Activated CD4-positive, alpha-beta T cell treated with anti-CD3 and anti-CD28 coated beads, Interleukin-2, amount 50 U/mL, for 1 hour (primary cell): ENCODE data around the gene AP5Z1.

Experiments
- DNase-seq: peaks from one replicate; pipeline ENCODE4 v3.0.0-alpha.2; 2020

The AP5Z1 gene

GRCh38 chr7:4775250-4775847 lies at the start of gene AP5Z1:
Gene AP5Z1, plus strand, starts transcription at chr7:4775623. Its CDS starts 93 bp downstream, at chr7:4775716.
- peak; percentile 93 for DNase-seq

- no peak for DNase-seq
Measured at GRCh38 chr7:4725850-4726450, 49.5 kb upstream of the AP5Z1 start.

GRCh38 chr7:4726566-4726965 lies 48.9 kb upstream of the AP5Z1 start:
- no peak for DNase-seq

GRCh38 chr7:4727914-4728705 lies 47.3 kb upstream of the AP5Z1 start:
- DNase-seq, result no peak

- DNase-seq, result no peak
Measured at GRCh38 chr7:4729266-4729665, 46.2 kb upstream of the AP5Z1 start.

GRCh38 chr7:4730276-4730675 lies 45.1 kb upstream of the AP5Z1 start:
- DNase-seq, result no peak

- DNase-seq, result no peak
Measured at GRCh38 chr7:4730971-4731370, 44.5 kb upstream of the AP5Z1 start.

GRCh38 chr7:4731803-4732202 lies 43.6 kb upstream of the AP5Z1 start:
- DNase-seq, result no peak

- peak; percentile 21 for DNase-seq
Measured at GRCh38 chr7:4733936-4734528, 41.4 kb upstream of the AP5Z1 start.

GRCh38 chr7:4734587-4735345 lies 40.7 kb upstream of the AP5Z1 start:
- DNase-seq, result no peak

- DNase-seq, result no peak
Measured at GRCh38 chr7:4737300-4737699, 38.1 kb upstream of the AP5Z1 start.

GRCh38 chr7:4738711-4739527 lies 36.5 kb upstream of the AP5Z1 start:
- DNase-seq, result peak; percentile 36

GRCh38 chr7:4739528-4739992 lies 35.9 kb upstream of the AP5Z1 start:
- DNase-seq, result peak; percentile 63

GRCh38 chr7:4740796-4741195 lies 34.6 kb upstream of the AP5Z1 start:
- no peak for DNase-seq

GRCh38 chr7:4742051-4742573 lies 33.3 kb upstream of the AP5Z1 start:
- DNase-seq, result no peak

- DNase-seq, result no peak
Measured at GRCh38 chr7:4742852-4743251, 32.6 kb upstream of the AP5Z1 start.

GRCh38 chr7:4744391-4745264 lies 30.8 kb upstream of the AP5Z1 start:
- DNase-seq, result peak; percentile 75

- no peak for DNase-seq
Measured at GRCh38 chr7:4745265-4745919, 30.0 kb upstream of the AP5Z1 start.

GRCh38 chr7:4745971-4746919 lies 29.2 kb upstream of the AP5Z1 start:
- peak; percentile 34 for DNase-seq
